Measurements from ENCODE around the gene HES7.

GRCh38 chr17:8084250-8084649 lies 39.7 kb downstream of the HES7 start:
- no peak for TF ChIP-seq CTCF (IDR thresholded peaks at IDR 0.05; ENCODE audit: low read length)
- TF ChIP-seq EZH2 (optimal IDR thresholded peaks at IDR 0.05; ENCODE audit: low read depth, low read length), result no peak

Data from MM.1S (cell line).